H1 (cell line): ENCODE results near the gene RHBDF1. TPM values are rescaled to one million over a fixed set of nuclear protein-coding genes. Genes with fewer than 3 reads are reported as not detected.

Source experiments
- BRCA1 ChIP-seq: IDR thresholded peaks from 2 replicates; pipeline ENCODE4 v1.6.1; 2012; ENCODE audit warnings: low read depth, low read length, improper control_type of control experiment
- CHD7 ChIP-seq: fragments of 300-600 bp; sonication (generic); IDR thresholded peaks from 2 replicates; pipeline ENCODE4 v1.7.1; 2012; ENCODE audit warnings: low read length, moderate library complexity, mild to moderate bottlenecking, inconsistent platforms; ENCODE audit not compliant: insufficient replicate concordance
- polyA plus RNA-seq, 7 experiments: library from polyadenylated mRNA; depleted of rRNA in 3 of 7; stranded (reverse) in 5 of 7; unstranded in 2 of 7; fragments of >200 nt in 5 of 7; fragments of 200-250 nt in 2 of 7; gene quantifications; 1 replicate in 5 of 7; 2 replicates in 1 of 7; 4 replicates in 1 of 7; pipeline versions ENCODE4 v1.2.1 to v1.2.3, GENCODE V29; 2011 to 2013; ENCODE audit warnings: missing spikeins in 2 of 7, mixed read lengths in 2 of 7
- total RNA-seq: library from RNA; stranded (reverse); fragmentation: NEBNext Ultra II Directional; extraction: Animal tissue kit (Norgen Biotek cat#: 25700); gene quantifications from 2 replicates; pipeline ENCODE4 v1.2.1, GENCODE V29; 2021

RHBDF1 gene
- total and polyA plus RNA-seq, 2 of the 8 experiments (the other 6 are each of a cell fraction or from before 2014, with no cell fraction given): 37.4 to 51.6 TPM

GRCh38 chr16:64914-65255, 7.5 kb downstream of the RHBDF1 start (continued):
- TF ChIP-seq CHD7 (no peak), BRCA1 (no peak)
